Adrenal gland (tissue), 12 donors: ENCODE data around the gene OTOF. TPM values are rescaled to one million over a fixed set of nuclear protein-coding genes. Genes with fewer than 3 reads are reported as not detected.

Experiments used
- DNase-seq, 7 donors: peaks; one replicate each; pipeline ENCODE4 v3.0.0-alpha.2; 2019 to 2020
- H3K27ac ChIP-seq, 5 donors: fragments of 200-600 bp; sonication (generic) in 4 of 5; 1 replicate in 3 of 5; 2 replicates in 2 of 5; pipeline versions ENCODE4 v1.5.1 to v1.8.0; 2016 to 2020; ENCODE audit warnings: mild to moderate bottlenecking in 1 of 5
- H3K27me3 ChIP-seq: fragments of 200-600 bp; 2 replicates; pipeline ENCODE4 v1.8.0; 2021
- H3K36me3 ChIP-seq, 2 donors: fragments of 200-600 bp; replicated peaks in 1 of 2; 1 replicate in 1 of 2; 2 replicates in 1 of 2; pipeline versions ENCODE4 v1.5.1 to v1.8.0; 2018 to 2022
- H3K4me1 ChIP-seq, 2 donors: fragments of 200-600 bp; replicated peaks in 1 of 2; 1 replicate in 1 of 2; 2 replicates in 1 of 2; pipeline versions ENCODE4 v1.5.1 to v1.8.0; 2018 to 2021
- H3K4me3 ChIP-seq, 4 donors: fragments of 200-600 bp; sonication (generic) in 3 of 4; one replicate each; pipeline ENCODE4 v1.5.1; 2016 to 2018
- H3K9me3 ChIP-seq, 3 donors: fragments of 200-600 bp; sonication (generic) in 1 of 3; replicated peaks in 1 of 3; 1 replicate in 2 of 3; 2 replicates in 1 of 3; pipeline versions ENCODE4 v1.5.1 to v1.8.0; 2016 to 2021
- CTCF ChIP-seq, 6 experiments: fragments of 450-650 bp in 4 of 6; fragments of 200-600 bp in 2 of 6; sonication (generic) in 1 of 6; IDR thresholded peaks; 1 replicate in 5 of 6; 2 replicates in 1 of 6; pipeline versions ENCODE4 v1.5.1 to v1.8.0; 2016 to 2021; ENCODE audit warnings: antibody characterized with exemption in 6 of 6, mild to moderate bottlenecking in 2 of 6, moderate library complexity in 1 of 6
- POLR2A ChIP-seq, 2 donors: fragments of 450-650 bp; IDR thresholded peaks; one replicate each; pipeline ENCODE4 v1.6.1; 2017; ENCODE audit warnings: antibody characterized with exemption in 2 of 2, mild to moderate bottlenecking in 2 of 2, moderate library complexity in 1 of 2
- WGBS, 4 donors: extraction: QIAGEN DNeasy Blood & Tissue Kit in 2 of 4; methylation state at CpG; one replicate each; pipeline versions ENCODE4 v1.1.5 to v1.1.7; 2013 to 2017; 5-methylcytosine and 5-hydroxymethylcytosine counted together
- intact Hi-C, 2 donors: fragments of 100-400 bp; cut with DNase I; formaldehyde crosslinking; loops; one replicate each; pipeline versions ENCODE4 v1.14.1 to v1.15.0; 2022 to 2023
- polyA plus RNA-seq, 3 donors: library from polyadenylated mRNA; stranded (reverse); fragments of 200-250 nt in 2 of 3; fragments of 350-450 nt in 1 of 3; fragmentation: Illumina TruSeq in 1 of 3; extraction: RNeasy Lipid Tissue Mini Kit (QIAGEN cat#74804) in 1 of 3; gene quantifications; one replicate each; pipeline ENCODE4 v1.2.3, GENCODE V29; 2013 to 2014
- total RNA-seq, 9 donors: library from RNA; depleted of rRNA in 4 of 9; stranded (reverse); fragments of >200 nt in 4 of 9; fragments of 120-200 nt in 1 of 9; fragmentation: NEBNext Ultra II Directional in 1 of 9; extraction: Animal tissue kit (Norgen Biotek cat#: 25700) in 1 of 9; gene quantifications; one replicate each; pipeline versions ENCODE4 v1.1.0 to v1.2.4, GENCODE V29; 2013 to 2023
- donor health status: healthy with polysubstance abuse.
- donor health status: Bipolar disorder and iron deficiency.
- donor health status: DM: yes; HTN: yes; CAD: no.
- donor health status: DM: no; HTN: no; CAD: no.
- donor health status: DM: no; HTN: no; CAD: no.
- donor health status: DM: yes; HTN: yes; CAD: no.

OTOF gene
- total and polyA plus RNA-seq, 12 donors = 0.18 to 2.0 (median 1.1) TPM

DNA sequence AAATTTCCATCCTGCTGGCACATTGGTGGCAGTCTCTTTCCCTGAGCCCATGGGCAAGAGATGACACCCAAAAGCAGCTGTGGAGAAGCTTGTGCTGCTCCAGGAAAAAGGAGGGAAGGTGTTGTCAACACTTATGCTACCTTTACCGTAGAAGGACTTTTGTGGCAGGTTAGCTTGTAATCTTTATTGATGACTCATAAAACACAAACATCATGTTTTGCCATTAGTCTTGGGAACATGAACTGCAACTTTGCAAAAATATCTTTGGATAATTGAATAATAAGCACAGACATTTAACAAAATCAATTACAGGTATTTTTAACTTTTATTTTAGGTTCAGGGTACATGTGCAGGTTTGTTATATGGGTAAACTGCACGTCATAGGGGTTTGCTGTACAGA is 42.8 kb downstream of the OTOF start:
- H3K36me3 ChIP-seq = no peaks in the 10 kb centered on the region
- TF ChIP-seq POLR2A (IDR thresholded peaks at IDR 0.05) = no peak
- no peak for TF ChIP-seq CTCF (IDR thresholded peaks at IDR 0.05)
- intact Hi-C loops = no loop called here
- 71 to 89% (median 77%) methylated on average over 2 of the region's 2 CpGs for WGBS, 4 donors
- no peak overlapping the region for H3K27ac ChIP-seq
- H3K9me3 ChIP-seq = no peaks in the 10 kb centered on the region
- no peaks in the 10 kb centered on the region for H3K4me1 ChIP-seq
- no peaks in the 10 kb centered on the region for H3K27me3 ChIP-seq
- DNase-seq = no peak
- no peak overlapping the region for H3K4me3 ChIP-seq

DNA sequence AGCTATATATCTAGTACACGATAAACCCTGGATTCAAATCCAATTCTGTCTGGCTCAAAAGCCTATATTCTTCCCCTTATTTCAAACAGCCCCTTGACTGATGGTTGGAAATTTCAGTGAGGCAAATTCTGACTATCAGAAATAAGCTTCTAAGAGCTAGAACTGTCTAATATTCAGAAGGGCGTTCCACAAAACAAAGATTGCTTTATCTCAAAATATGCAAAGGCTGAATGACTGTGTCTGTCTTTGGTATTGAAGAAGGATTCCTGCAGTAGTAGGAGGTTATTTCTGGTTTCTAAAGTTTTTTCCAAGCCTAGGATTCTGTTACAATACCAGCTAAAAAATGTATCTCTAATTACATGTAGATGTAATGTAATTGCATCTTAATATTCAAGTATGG is 45.1 kb downstream of the OTOF start:
- Histone ChIP-seq H3K36me3 (no peaks in the 10 kb centered on the region), H3K9me3 (no peaks in the 10 kb centered on the region), H3K4me1 (no peaks in the 10 kb centered on the region), H3K27ac (no peak overlapping the region), H3K27me3 (no peaks in the 10 kb centered on the region), H3K4me3 (no peak overlapping the region)
- TF ChIP-seq CTCF (IDR thresholded peaks at IDR 0.05) (no peak), POLR2A (IDR thresholded peaks at IDR 0.05) (no peak)
- intact Hi-C loops = no loop called here
- no peak for DNase-seq
- WGBS, 4 donors = 40 to 69% (median 53%) methylated on average over 2 of the region's 2 CpGs

GRCh38 chr2:26432363-26432762 is 45.6 kb downstream of the OTOF start:
- no peak for TF ChIP-seq POLR2A (IDR thresholded peaks at IDR 0.05)
- no peak for TF ChIP-seq CTCF (IDR thresholded peaks at IDR 0.05)
- no peaks in the 10 kb centered on the region for H3K4me1 ChIP-seq
- intact Hi-C loops = no loop called here
- no peak overlapping the region for H3K4me3 ChIP-seq
- H3K36me3 ChIP-seq = no peaks in the 10 kb centered on the region
- H3K27ac ChIP-seq = no peak overlapping the region
- no peaks in the 10 kb centered on the region for H3K27me3 ChIP-seq
- no peak for DNase-seq
- H3K9me3 ChIP-seq = no peaks in the 10 kb centered on the region

GRCh38 chr2:26430826-26431225 is 47.1 kb downstream of the OTOF start:
- no peak overlapping the region for H3K4me3 ChIP-seq
- H3K27ac ChIP-seq = no peak overlapping the region
- H3K4me1 ChIP-seq = no peaks in the 10 kb centered on the region
- no peak for TF ChIP-seq POLR2A (IDR thresholded peaks at IDR 0.05)
- no peak for TF ChIP-seq CTCF (IDR thresholded peaks at IDR 0.05)
- H3K27me3 ChIP-seq = no peaks in the 10 kb centered on the region
- no peaks in the 10 kb centered on the region for H3K36me3 ChIP-seq
- WGBS, 4 donors = 87 to 95% (median 92%) methylated on average over 7 of the region's 7 CpGs
- no peak for DNase-seq
- intact Hi-C loops = no loop called here
- H3K9me3 ChIP-seq = no peaks in the 10 kb centered on the region
